HepG2 (cell line): Measurements from ENCODE around the gene CARS2. TPM values are rescaled to one million over a fixed set of nuclear protein-coding genes. Genes with fewer than 3 reads are reported as not detected.

Experiments
- ARID5B ChIP-seq: IDR thresholded peaks from 2 replicates; pipeline ENCODE4 v1.4.0; 2020; ENCODE audit warnings: mild to moderate bottlenecking, missing genetic modification reagents
- ASH2L ChIP-seq: fragments of 300-600, 200-600 bp; sonication (generic); IDR thresholded peaks from 2 replicates; pipeline ENCODE4 v1.7.0; 2017; ENCODE audit warnings: low read depth, mild to moderate bottlenecking, moderate library complexity, mixed read lengths, low read length; ENCODE audit not compliant: insufficient read length
- ATF7 ChIP-seq, 2 experiments: fragments of 450-650 bp in 1 of 2; sonication (generic) in 1 of 2; formaldehyde crosslinking in 1 of 2; IDR thresholded peaks; 2 replicates each; pipeline versions ENCODE4 v1.4.0 to v1.6.1; 2016 to 2020; ENCODE audit warnings: antibody characterized with exemption in 1 of 2, mild to moderate bottlenecking in 1 of 2, missing genetic modification reagents in 1 of 2
- CEBPB ChIP-seq: IDR thresholded peaks from 2 replicates; pipeline ENCODE4 v1.6.1; 2011; ENCODE audit warnings: low read depth, low read length, improper control_type of control experiment, borderline replicate concordance
- CREB1 ChIP-seq, 2 experiments: fragments of 450-650 bp in 1 of 2; IDR thresholded peaks; 2 replicates each; pipeline ENCODE4 v1.6.1; 2016 to 2017; ENCODE audit warnings: control low read depth in 1 of 2, mild to moderate bottlenecking in 1 of 2, missing compliant biosample characterization in 1 of 2, missing genetic modification characterization in 1 of 2
- CREM ChIP-seq, 2 experiments: sonication (generic) in 1 of 2; formaldehyde crosslinking in 1 of 2; IDR thresholded peaks; 2 replicates each; pipeline versions ENCODE4 v1.4.0 to v1.6.1; 2016 to 2020; ENCODE audit warnings: antibody characterized with exemption in 1 of 2, mild to moderate bottlenecking in 1 of 2, missing genetic modification reagents in 1 of 2
- FOXA1 ChIP-seq, 2 experiments: fragments of 450-650 bp in 1 of 2; sonication (generic) in 1 of 2; formaldehyde crosslinking in 1 of 2; IDR thresholded peaks; 2 replicates each; pipeline versions ENCODE4 v1.4.0 to v1.6.1; 2016 to 2020; ENCODE audit warnings: missing genetic modification reagents in 1 of 2
- FOXK1 ChIP-seq: sonication (generic); formaldehyde crosslinking; IDR thresholded peaks from 2 replicates; pipeline ENCODE4 v1.4.0; 2020; ENCODE audit warnings: low read depth, missing genetic modification reagents, borderline replicate concordance
- KDM4B ChIP-seq: sonication (generic); formaldehyde crosslinking; IDR thresholded peaks from 2 replicates; pipeline ENCODE4 v1.4.0; 2020; ENCODE audit warnings: missing genetic modification reagents
- NR2F1 ChIP-seq, 2 experiments: fragments of 450-650 bp in 1 of 2; formaldehyde crosslinking in 1 of 2; IDR thresholded peaks; 2 replicates each; pipeline versions ENCODE4 v1.5.0 to v1.6.1; 2016 to 2020; ENCODE audit warnings: mild to moderate bottlenecking in 1 of 2, missing compliant biosample characterization in 1 of 2, missing genetic modification reagents in 1 of 2, moderate library complexity in 1 of 2
- NR2F6 ChIP-seq, 2 experiments: IDR thresholded peaks; 2 replicates each; pipeline ENCODE4 v1.6.1; 2016; ENCODE audit warnings: antibody characterized with exemption in 1 of 2, mild to moderate bottlenecking in 1 of 2
- PAXIP1 ChIP-seq: sonication (generic); formaldehyde crosslinking; conservative IDR thresholded peaks from 2 replicates; pipeline ENCODE4 v1.4.0; 2020; ENCODE audit warnings: mild to moderate bottlenecking, missing genetic modification reagents, moderate library complexity
- RXRB ChIP-seq: IDR thresholded peaks from 2 replicates; pipeline ENCODE4 v1.6.1; 2016; ENCODE audit warnings: borderline replicate concordance, missing genetic modification reagents, missing compliant biosample characterization
- ZNF235 ChIP-seq: sonication (generic); formaldehyde crosslinking; IDR thresholded peaks from 2 replicates; pipeline ENCODE4 v1.8.1; 2023; ENCODE audit warnings: mild to moderate bottlenecking, missing genetic modification reagents, borderline replicate concordance
- polyA plus RNA-seq, 8 experiments: library from polyadenylated mRNA; depleted of rRNA in 3 of 8; stranded (reverse) in 7 of 8; unstranded in 1 of 8; fragments of >200 nt; fragmentation: Illumina TruSeq in 4 of 8; extraction: Trizol in 4 of 8; gene quantifications; 2 replicates each; pipeline versions ENCODE4 v1.2.1 to v1.2.3, GENCODE V29; 2011 to 2016; ENCODE audit warnings: low read depth in 4 of 8, missing spikeins in 1 of 8, mixed read lengths in 1 of 8; ENCODE audit not compliant: insufficient read depth in 1 of 8
- total RNA-seq, 5 experiments: library from RNA; depleted of rRNA; stranded (reverse); fragments of >200 nt; fragmentation: Illumina TruSeq; extraction: Trizol; gene quantifications; 2 replicates each; pipeline ENCODE4 v1.2.3, GENCODE V29; 2016; ENCODE audit warnings: low read depth in 1 of 5
- TF ChIP-seq, protein P1 (sequence below): sonication (generic); formaldehyde crosslinking; IDR thresholded peaks from 2 replicates; pipeline ENCODE4 v1.4.0; 2020; ENCODE audit warnings: missing genetic modification reagents, borderline replicate concordance
- TF ChIP-seq, protein P2 (sequence below): sonication (generic); formaldehyde crosslinking; IDR thresholded peaks from 2 replicates; pipeline ENCODE4 v1.4.0; 2020; ENCODE audit warnings: missing genetic modification reagents, borderline replicate concordance

The CARS2 gene
- total and polyA plus RNA-seq, 2 of the 13 experiments (the other 11 are each of a cell fraction or from before 2014, with no cell fraction given), result 41.1 to 59.3 TPM

- 0 out of 2 replicates have a peak, but pooled peaks have one; percentile 16 for TF ChIP-seq PAXIP1
- no peak for TF ChIP-seq FOXA1 (IDR thresholded peaks at IDR 0.05)
- TF ChIP-seq FOXA1 (CRISPR knock-in tag; IDR thresholded peaks at IDR 0.05), result peak; percentile 34; the same call in 1 of the 2 replicates
- 0 out of 2 replicates have a peak, but pooled peaks have one; percentile 14 for TF ChIP-seq ARID5B
- TF ChIP-seq FOXK1, result peak; percentile 37; the same call in 1 of the 2 replicates
- TF ChIP-seq CREM (IDR thresholded peaks at IDR 0.05), result peak; percentile 64
- no peak for TF ChIP-seq CREM (CRISPR knock-in tag; IDR thresholded peaks at IDR 0.05)
- peak; percentile 92 for TF ChIP-seq CREB1 (IDR thresholded peaks at IDR 0.05)
- peak; percentile 86 for TF ChIP-seq CREB1 (CRISPR knock-in tag; IDR thresholded peaks at IDR 0.05)
- peak; percentile 33; the same call in 1 of the 2 replicates for TF ChIP-seq CEBPB
- peak; percentile 90 for TF ChIP-seq ATF7 (IDR thresholded peaks at IDR 0.05)
- no peak for TF ChIP-seq ATF7 (CRISPR knock-in tag; IDR thresholded peaks at IDR 0.05)
- TF ChIP-seq ZNF235 (CRISPR knock-in tag), result no peak
- TF ChIP-seq RXRB, result peak; percentile 46; the same call in 1 of the 2 replicates
- TF ChIP-seq, protein P1, sequence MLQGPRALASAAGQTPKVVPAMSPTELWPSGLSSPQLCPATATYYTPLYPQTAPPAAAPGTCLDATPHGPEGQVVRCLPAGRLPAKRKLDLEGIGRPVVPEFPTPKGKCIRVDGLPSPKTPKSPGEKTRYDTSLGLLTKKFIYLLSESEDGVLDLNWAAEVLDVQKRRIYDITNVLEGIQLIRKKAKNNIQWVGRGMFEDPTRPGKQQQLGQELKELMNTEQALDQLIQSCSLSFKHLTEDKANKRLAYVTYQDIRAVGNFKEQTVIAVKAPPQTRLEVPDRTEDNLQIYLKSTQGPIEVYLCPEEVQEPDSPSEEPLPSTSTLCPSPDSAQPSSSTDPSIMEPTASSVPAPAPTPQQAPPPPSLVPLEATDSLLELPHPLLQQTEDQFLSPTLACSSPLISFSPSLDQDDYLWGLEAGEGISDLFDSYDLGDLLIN (CRISPR knock-in tag), result no peak
- TF ChIP-seq, protein P2, sequence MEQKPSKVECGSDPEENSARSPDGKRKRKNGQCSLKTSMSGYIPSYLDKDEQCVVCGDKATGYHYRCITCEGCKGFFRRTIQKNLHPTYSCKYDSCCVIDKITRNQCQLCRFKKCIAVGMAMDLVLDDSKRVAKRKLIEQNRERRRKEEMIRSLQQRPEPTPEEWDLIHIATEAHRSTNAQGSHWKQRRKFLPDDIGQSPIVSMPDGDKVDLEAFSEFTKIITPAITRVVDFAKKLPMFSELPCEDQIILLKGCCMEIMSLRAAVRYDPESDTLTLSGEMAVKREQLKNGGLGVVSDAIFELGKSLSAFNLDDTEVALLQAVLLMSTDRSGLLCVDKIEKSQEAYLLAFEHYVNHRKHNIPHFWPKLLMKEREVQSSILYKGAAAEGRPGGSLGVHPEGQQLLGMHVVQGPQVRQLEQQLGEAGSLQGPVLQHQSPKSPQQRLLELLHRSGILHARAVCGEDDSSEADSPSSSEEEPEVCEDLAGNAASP, result peak; percentile 69; the same call in 1 of the 2 replicates
- TF ChIP-seq NR2F1 (CRISPR knock-in tag; IDR thresholded peaks at IDR 0.05), result 0 out of 4 replicates have a peak, but pooled peaks of 1 of the 2 experiments have one; percentile 10
- TF ChIP-seq ASH2L, result peak; percentile 3
- TF ChIP-seq KDM4B (CRISPR knock-in tag), result no peak
- no peak for TF ChIP-seq NR2F6 (IDR thresholded peaks at IDR 0.05)
- TF ChIP-seq NR2F6 (CRISPR knock-in tag; IDR thresholded peaks at IDR 0.05), result 0 out of 2 replicates have a peak, but pooled peaks have one; percentile 8
Observed at GRCh38 chr13:110617321-110618072, 88.4 kb downstream of the CARS2 start (continued).
